Suppressor macrophage treated with lipopolysaccharide for 1 hour (primary cell): ENCODE data around the gene FTCD.
"Not testable (repeated sequence)": the region's sequence is repeated elsewhere in the genome, so short reads cannot be mapped to it uniquely, and the experiment has no call there.

ENCODE experiments used
- DNase-seq, 3 donors: peaks; one replicate each; pipeline ENCODE4 v3.0.0-alpha.2; 2020 to 2022

Gene FTCD

DNA sequence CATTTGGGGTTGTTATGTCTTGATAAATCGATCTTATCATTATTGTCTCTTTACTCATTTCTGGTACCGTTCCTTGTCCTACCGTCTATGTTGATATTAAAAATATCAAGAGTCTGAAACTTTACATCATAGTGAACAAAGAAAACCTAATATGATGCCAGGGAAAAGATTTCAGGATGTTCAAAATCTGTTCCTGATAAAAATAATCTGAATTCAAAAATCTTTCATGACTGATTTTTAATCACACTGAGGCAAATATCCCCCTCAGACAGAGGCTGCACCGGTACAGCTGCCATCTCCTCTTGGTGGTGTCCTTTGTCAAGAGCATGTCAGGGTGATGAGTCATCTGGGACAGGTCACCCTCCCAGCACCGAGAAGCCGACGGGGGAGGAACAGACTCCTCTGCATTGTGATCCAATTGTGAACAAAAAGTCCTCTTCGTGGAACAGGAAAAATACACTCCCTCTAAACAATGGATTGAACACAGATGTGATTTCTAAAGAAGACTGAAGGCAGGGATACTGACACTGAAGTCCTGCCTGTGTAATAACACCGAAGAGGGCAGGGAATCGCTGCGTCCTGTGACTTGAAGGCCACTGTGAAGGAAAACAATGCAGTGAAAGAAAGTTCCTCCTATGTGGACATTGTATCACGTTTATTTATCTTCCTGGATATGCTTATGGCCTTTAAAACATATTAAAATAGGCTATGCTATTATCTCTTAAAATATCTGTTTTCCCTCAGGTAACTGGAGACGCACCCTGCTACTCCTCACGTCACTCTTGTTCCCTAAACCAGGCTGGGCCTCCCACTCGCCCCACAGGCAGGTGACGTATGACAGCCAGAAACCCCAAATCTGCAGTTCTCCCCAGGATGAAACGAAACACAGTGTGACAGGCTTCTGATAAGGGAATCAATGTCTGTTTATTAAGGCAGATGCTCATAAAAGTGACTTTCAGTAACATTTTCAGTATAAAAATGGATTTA lies 33.1 kb upstream of the FTCD start:
- peak; percentile 75 to 77 (median 77) for DNase-seq

DNA sequence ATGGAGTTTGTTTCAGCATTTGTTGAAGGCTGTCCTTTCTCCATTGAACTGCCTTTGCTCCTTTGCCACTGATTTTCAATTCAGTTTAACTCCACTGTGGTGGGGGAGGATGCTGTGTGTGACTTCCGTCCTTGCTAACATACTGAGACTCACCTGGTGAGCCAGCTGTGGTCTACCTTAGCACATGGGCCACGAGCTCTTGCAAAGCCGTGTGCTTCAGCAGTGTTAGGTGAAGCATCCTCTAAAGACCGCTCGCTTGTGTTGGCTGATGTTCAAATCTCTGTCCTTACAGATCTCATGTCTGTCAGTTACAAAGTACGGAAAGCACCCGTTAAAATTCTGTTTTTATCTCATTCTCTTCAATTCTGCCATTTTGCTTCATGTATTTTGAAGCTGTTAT lies 32.4 kb upstream of the FTCD start:
- no peak for DNase-seq

DNA sequence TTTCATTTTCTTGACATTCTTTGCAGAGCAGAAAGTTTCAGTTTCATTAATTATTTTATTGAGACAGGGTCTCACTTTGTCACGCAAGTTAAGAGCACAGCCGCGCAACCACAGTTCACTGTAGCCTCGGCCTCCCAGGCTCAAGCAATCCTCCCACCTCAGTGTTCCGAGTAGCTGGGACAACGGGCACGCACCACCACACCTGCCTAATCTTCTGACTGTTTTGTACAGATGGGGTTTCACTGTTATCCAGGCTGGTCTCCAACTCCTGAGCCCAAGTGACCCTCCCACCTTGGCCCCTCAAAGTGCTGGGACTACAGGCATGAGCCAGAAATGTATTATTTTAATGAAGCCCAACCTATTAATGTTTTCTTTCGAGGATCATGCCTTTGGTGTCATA lies 31.9 kb upstream of the FTCD start:
- no peak for DNase-seq

DNA sequence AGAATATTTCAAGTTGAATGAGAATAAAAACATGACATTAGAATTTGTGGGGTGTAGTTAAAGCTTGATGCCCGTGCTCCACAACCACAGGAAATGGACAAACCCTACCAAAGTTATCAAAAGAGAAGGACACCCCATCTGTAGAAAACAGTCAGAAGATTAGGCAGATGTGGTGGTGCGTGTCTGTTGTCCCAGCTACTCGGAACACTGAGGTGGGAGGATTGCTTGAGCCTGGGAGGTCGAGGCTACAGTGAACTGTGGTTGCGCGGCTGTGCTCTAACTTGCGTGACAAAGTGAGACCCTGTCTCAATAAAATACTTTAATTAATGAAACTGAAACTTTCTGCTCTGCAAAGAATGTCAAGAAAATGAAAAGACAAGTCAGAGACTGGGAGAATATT lies 30.3 kb upstream of the FTCD start:
- no peak for DNase-seq

DNA sequence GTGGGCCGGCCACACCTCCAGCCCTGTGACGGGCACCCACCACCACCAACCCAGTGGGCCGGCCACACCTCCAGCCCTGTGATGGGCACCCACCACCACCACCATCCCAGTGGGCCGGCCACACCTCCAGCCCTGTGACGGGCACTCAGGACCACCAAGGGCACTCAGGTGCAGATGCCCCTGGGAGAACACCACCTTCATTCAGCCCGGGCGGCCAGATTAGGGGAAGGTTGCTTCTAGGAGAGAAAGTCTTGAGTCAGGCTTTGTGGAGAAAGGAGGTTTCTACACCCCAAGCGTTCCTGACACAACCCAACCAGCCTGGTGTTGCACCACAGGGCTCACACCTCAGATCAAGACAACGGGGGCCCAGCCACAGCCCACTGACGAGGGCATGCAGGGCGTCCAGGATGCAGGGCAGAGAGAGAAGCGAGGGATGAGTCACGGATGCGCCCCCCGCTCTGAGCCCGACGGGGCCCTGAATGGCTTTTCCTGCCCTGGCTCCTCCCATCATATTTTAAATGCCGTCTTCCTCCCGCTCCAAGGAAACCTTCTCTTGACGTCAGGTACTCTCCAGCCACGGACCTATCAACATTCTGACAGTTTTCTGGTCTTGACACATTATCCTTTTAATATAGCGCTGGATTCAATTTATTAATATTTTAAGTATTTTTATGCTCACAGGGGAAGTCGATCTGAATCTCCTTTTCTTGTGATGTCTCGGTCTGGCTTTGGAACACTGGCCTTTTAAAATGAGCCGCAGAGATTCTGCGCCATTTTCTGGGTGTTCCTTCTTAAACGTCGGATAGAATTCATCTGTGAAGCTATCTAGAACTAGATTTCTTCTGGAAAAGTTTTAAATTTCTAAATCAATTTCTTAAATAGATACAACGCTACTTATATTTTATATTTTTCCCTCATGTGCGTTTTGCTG lies 29.5 kb upstream of the FTCD start:
- peak; percentile 59 to 68 (median 64) for DNase-seq

DNA sequence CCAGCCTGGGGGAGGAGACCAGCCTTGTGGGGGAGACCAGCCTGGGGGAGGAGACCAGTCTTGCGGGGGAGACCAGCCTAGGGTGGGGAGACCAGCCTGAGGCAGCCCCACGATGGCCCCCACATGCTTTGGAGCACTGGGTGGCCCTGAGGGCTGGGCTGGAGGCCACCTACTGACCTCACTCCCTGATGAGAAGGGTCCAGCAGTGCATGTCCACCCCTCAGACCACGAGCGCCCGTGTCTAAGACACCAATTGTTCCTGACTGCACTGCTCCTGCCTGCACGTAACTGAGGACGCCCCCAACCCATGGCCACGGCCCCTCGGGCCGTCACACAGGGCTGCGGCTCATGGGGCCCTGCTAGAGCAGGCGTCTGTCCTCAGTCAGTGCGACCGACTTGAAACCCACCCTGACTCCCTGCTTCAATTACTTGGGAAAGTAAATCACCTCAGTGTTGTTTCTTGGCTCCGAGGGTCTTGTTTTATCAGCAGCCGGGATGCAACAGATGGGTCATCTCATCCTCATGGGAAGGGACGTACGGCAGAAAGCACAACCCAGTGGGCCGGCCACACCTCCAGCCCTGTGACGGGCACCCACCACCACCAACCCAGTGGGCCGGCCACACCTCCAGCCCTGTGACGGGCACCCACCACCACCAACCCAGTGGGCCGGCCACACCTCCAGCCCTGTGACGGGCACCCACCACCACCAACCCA lies 28.7 kb upstream of the FTCD start, which contains the start of gene SPATC1L:
Gene SPATC1L, minus strand, starts transcription at position 550 of the 715 bp plus-strand sequence. CDS start 1,643 bp downstream, outside the sequence.
- DNase-seq = peak; percentile 60 to 65 (median 61)

DNA sequence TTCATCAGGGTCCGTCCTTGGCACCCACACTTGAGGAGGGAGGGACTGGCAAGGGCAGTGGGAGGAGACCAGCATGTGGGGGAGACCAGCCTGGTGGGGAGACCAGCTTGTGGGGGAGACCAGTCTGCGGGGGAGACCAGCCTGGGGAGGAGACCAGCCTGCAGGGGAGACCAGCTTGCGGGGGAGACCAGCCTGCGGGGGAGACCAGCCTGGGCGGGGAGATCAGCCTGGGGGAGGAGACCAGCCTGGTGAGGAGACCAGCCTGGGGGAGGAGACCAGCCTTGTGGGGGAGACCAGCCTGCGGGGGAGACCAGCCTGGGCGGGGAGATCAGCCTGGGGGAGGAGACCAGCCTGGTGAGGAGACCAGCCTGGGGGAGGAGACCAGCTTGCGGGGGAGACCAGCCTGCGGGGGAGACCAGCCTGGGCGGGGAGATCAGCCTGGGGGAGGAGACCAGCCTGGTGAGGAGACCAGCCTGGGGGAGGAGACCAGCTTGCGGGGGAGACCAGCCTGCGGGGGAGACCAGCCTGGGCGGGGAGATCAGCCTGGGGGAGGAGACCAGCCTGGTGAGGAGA lies 28.0 kb upstream of the FTCD start:
- not testable (repeated sequence) for DNase-seq

DNA sequence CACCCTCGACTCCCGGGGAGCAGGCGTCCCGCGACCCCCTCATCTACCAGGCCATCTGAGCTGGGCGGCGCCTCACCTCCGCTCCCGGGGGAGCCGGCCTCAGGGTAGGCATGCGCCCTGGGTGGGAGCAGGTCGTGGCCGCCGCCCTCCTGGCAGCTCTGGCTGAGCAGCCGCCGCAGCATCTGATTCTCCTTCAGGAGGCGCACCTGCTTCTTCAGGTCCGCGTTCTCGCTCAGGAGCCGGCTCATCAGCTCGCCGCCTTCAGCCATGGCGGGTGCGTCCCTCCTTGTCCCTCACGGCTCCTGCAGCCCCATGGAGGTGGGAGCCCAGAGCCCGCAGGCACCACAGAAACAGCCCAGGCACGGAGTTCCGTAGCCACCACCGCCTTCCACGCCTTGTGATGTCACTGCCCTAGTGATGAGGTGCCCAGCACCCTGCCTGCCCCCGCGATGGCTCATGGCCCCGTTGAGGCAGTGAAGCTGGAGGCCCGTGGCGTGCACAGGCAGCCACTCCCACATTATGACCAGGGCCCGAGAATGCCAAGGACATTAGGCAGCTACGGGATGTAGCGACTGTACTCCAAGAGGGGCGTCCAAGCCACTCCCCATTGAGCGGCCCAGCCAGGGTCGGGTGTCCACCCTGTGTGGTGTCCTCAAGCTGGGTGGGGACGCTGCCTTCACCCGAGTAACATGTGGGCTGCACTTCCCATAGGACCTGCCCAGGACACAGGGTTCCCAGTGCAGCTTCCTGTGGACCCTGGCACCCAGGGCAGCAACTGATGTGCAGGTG lies 27.4 kb upstream of the FTCD start:
- DNase-seq = no peak

DNA sequence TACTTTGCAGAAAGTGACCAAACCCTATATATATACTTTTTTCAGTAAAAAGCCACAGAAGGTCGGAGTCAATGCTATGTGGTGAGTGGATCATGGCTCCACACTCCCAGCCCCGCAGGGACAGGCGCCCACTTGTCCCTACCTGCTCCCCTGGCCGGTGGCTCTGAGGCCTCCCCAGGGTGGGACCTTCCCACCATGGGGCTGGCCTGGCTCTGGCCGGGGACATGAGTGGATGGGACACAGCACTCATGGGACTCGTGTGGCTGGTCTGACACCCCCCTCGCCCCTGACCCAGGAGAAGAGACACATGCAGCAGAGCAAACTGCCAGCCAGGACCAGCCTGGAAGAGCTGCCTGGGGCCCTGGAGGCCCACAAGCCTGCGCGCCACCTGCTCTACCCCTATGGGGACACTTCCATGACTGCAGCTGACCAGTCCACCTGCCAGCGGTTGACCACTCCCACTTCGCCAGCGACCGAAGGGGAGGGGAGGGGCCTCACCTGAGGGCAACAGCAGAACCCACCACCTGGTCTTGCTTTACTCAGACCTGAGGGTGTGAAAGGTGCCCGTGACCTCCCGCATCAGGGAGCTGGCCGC lies 26.7 kb upstream of the FTCD start:
- no peak for DNase-seq

DNA sequence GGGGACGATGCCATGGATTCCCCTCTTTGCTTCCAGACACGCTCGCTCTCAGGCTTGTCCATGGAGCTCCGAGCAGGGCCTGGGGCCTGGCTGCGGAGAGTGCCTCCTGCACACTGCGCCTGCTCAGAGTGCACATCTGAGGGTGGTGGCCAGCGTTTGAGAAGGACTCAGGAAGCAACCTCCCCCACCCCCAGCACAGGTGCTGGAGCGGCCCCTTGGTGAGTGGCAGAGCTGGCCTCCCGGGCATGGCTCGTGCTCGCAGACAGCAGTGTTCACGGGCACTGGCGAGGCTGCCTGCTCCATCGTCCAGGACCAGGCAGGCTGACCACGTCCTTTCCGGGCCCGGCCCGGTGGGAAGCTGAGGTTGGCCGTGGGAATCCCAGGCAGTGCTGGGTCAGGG lies 26.1 kb upstream of the FTCD start:
- no peak for DNase-seq

DNA sequence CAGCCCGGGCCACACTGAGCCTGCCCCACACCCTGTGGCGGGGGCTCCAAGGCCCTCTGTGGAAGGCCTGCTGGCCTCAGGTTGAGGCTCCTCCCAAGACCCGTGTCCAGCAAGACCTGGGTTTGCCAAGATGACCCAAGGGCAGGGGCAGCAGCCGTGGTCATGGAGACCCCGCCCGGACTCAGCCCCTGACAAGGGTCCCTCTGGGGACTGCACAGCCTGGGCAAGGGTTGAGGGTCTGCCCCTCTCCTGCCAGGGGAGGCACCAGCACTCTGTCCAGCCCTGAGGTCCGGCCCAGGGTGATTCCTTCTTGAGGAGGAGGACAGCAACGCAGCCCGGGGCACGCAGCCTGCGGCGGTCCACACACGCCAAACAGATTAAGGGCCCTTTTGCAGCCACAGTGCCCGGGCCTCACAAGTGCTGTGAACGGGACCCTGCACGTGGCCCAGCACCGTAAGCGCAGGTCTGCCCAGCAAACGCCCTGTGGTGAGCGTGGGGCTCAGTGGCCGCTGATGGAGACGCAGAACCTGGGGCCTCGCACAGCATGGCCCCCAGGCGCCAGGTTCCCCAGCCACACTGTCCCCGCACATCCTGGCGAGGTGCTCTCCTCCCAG lies 25.5 kb upstream of the FTCD start:
- no peak for DNase-seq

DNA sequence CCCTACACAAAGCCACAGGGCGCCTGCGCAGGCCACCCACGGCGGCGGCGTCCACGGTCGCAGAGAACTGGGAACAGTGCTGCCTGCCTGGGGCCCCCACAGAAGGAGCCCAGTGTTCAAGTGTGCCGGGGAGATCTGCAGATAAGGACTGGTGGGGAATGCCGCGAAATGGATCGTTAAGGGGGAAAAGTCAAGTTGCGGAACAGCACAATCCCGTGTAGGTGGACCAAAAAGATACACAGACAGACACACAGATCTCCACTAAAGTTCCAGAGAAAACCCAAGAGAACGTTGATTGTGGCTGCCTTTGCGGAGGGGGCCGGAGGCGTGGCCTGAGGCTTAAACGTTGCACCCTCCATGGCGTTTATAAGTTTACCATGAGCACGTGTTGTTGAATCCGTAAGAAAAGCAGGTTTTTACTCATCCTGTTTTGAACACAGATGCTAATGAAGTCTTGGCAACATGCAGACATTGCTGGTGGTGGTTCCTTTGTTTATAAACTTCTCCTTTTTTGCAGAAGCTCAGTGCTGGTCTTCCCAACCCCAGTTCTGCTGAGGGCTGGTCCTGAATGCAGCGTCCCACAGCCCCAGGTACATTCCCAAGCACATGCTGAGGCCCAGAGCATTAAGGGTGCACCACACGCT lies 24.8 kb upstream of the FTCD start:
- no peak for DNase-seq

DNA sequence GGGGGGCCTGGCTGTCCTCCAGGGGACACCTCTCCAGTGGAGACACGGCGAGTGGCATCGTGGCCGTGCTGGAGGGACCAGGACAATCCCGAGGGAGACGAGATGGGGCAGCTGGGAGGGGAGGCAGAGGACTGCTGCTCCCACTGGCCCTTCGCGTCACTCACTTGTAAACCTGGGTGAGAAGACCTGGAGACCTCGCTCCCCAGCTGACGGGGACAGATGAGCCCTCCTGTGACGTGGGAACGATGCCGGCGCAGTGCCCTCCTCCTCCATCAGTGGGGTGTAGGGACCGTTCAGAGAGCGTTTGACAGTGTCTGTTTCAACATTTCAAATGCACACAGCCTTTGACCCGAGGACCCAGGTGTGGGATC lies 24.3 kb upstream of the FTCD start:
- no peak for DNase-seq

DNA sequence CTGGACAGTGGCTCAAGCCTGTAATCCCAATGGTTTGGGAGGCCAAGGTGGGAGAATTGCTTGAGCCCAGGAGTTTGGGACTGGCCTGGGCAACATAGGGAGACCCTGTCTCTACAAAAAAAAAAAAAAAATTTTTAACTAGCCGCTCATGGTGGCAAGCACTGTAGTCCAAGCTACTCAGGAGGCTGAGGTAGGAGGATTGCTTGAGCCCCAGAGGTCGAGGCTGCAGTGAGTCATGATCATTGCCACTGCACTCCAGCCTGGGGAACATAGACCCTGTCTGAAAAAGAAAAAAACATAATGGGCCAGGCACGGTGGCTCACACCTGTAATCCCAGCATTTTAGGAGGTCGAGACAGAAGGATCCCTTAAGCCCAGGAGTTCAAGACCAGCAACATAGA lies 23.6 kb upstream of the FTCD start:
- DNase-seq = no peak

DNA sequence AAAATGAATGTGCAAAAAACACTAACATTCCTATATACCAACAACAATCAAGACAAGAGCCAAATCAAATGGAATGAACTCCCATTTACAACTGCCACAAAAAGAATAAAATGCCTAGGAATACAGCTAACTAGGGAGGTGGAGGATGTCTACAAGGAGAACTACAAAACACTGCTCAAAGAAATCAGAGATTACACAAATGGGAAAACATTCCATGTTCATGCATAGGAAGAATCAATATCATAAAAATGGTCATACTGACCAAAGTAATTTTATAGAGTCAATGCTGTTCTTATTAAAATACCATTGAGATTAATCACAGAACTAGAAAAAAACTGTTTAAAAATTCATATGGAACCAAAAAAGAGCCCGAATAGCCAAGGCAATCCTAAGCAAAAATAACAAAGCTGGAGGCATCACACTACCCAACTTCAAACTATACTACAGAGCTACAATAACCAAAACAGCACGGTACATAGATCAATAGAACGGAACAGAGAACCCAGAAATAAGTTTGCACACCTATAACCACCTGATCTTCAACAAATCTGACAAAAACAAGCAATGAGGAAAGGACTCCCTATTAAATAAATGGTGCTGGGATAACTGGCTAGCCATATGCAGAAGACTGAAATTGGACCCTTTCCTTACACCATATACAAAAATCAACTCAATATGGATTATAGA lies 21.2 kb upstream of the FTCD start:
- DNase-seq = not testable (repeated sequence)

DNA sequence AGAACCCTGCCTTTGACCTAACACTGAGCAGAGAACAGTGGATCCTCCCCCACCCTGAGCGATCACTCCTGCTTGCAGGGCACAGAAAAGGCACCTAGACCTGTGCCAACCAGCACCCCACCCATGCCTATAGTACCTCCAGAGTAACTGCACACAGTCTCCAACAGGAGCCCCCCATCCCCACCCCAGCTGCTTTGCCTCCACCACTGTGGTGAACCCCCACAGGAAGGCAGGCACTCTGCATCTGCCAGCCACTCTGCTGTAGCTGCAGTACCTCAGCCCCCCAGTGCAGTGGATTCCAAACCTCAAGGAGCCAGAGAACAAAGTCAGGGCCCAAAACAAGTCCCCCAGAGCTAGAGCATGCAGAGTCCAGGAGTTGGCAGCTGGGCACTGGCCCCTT lies 18.2 kb upstream of the FTCD start:
- DNase-seq = no peak

DNA sequence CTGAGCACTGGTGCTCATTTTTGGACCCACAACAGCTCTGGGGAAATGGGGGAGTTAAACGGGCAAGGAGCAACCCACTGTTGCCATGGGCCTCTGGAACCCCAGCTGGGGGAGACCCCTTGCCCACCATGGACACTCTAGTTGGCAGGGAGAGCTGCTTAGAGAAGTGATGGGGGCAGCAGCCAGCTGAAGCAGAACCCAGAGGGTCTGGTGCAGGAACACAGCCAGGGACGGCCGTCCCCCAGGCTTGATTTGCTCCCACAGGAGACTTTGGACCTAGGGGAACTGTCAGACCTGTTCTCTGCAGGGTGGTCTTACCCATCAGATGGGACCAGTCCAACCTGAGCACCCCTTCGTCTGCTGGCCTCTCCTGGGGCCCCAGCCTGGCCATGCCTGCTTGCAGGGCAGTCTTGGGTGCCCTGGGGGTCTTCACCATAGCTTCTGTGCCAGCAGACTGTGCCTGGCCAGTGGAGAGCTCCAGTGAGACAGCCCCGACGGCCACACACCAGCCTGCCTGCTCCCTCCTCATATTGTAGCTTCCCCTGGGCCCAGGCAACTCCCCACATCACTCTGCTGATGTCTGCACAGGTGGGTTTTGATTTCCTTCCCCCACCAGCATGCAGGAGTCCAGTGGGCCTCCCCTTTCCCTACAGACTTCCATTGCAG lies 17.6 kb upstream of the FTCD start:
- DNase-seq = no peak

DNA sequence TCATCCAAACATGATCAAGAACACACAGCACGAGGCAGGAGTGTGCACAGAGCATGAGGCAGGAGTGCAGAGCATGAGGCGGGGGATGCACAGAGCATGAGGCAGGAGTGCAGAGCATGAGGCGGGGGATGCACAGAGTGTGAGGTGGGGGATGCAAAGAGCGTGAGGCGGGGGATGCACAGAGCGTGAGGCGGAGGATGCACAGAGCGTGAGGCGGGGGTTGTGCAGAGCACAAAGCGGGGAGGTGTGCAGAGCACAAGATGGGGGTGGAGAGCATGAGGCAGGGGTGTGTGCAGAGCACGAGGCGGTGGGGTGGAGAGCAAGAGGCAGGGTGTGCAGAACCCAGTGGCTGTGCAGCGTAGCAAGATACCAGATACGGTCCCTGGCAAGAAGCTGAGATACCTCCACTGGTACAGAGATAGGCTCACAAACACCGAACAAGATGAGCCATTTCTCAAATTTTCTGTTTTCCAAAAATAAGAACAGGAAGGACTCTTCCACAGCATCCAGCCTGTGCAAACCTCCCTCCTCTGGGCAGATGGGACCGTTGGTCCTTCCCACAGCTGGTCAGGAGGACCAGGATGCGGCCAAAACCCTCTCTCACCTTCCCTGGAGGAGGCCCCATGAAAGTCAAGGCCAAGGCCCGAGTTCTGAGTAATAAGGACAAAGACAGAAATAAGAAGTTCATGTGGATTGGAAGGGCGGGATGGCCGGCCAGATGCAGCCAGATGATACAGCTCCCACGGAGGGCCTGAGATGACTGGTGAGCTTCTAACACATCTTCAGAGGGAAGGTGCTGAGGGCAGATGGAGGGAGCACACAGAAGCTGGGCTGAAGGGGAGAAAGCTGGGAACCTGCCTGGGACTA lies 16.9 kb upstream of the FTCD start:
- no peak for DNase-seq
